Stromal cell of bone marrow (primary cell): ENCODE measurements around the gene NRG3.

Experiments used
- DNase-seq: peaks from one replicate; pipeline ENCODE4 v3.0.0-alpha.2; 2012; ENCODE audit warnings: low read depth

The NRG3 gene

DNA sequence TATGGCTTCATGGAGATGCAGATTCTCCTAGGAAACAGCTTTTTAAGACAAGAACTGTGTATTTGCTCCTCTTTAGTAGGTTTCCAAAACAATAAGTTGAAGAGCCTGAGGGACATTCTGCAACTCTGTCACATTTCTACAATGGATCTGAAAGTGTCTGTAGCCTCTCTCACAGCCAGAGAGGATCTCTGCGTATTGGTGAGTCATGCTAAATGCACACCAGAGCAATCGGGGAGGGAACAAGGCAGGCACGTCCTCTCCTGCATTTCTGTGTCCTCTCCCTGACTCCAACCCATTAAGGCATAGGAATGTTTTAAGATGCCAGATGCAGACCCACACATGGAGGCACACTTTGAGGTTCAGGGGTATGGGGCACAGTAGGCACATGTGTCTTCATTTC, 1137.9 kb downstream of the NRG3 start:
- DNase-seq, result no peak

DNA sequence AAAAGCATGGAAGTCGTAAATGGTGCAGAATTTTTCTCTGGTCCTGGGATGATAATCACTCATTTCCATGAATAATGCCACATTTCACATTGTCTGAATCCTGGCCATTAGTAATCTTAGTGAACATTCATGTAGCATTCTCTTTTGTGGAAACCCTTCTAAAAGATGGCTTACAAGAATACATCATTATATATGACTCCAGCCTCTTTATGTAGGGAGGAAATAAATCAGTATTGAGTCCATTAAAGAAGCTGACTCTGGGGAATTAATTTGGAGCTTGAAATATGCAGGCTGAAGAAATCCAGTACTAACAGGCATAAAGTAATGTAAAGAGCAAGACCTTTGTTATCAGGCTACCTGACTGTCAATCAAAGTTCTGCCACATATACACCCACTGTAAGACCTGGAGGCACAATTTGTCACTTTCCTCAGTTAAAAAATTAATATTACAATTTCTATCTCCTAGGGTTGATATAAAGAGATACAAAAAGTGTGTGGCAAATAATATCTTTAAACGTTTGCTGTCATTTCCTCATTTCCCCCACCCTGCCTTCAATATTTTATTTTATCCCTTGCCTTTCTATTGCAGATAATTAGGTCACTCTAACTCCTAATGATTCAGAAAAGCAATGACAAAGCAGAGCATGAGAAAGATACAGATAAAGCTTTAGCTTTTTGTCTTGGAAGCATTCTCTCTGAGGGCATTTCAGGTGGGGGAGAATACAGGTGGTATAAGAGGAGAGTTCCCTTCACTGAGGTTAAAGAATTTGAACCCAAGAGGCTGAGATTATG, 1142.3 kb downstream of the NRG3 start:
- no peak for DNase-seq

DNA sequence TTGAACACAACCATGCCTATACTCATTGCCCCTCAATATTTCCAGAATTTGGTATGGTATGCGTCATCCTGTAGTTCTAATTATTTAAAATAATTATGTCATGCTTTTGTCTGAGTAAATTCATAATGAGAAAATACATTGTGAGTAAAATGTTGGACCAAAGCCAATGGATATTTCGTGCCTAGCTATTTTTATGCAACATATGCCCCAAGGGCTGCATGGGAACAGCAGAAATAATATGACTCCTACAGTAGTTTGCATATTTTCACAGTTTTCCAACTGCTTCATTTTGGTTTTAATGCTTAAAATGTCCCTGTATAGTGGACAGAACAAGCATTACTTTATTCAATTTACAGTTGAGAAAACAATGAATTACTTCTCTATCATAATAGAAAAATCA, 1148.7 kb downstream of the NRG3 start:
- no peak for DNase-seq
